HG03097 (cell line): ENCODE data around the gene S100A2.
"Not testable (repeated sequence)": the region's sequence is repeated elsewhere in the genome, so short reads cannot be mapped to it uniquely, and the experiment has no call there.

Source experiments
- ATAC-seq: cut with Tn5 transposase; IDR thresholded peaks from one replicate; pipeline ENCODE4 v1.9.1; 2021; ENCODE audit not compliant: unreplicated experiment, low FRiP score

S100A2 gene

DNA sequence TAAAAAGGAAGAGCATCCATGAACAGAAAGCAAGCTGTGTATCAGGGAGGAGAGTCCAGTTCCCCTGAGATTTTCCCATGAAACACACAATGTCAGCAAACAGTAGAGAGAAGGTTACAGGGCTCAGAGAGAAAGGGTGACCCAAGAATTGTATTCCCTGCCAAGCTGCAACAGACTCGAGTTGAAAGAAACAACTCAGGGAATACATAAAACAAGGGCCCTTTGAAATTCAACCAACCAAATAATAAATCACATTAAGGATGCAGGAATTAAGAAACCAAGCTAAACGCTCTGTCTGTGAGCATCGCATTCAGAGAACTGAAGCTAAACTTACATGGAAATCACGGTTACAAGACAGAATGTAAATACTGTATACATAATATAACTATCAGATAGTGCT is 27.1 kb upstream of the S100A2 start:
- no peak for ATAC-seq

DNA sequence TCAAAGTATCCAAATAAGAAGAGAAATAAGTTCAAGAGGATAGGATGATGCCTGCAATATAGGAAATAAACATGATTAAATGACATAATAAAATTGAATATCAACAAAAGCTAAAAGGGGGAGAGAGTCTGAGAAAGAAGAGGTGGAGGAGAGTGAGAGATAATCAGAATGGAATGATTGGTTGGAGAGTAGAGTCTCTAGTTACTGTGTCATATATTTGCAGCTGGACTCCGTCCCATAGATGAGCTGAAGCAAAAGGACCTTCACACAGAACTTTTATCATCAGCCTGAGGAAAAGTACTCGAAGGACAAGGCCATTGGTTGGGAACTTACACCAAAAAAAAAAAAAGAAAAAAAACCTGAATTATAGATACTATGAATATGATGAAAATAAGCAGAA is 22.8 kb upstream of the S100A2 start:
- no peak for ATAC-seq

DNA sequence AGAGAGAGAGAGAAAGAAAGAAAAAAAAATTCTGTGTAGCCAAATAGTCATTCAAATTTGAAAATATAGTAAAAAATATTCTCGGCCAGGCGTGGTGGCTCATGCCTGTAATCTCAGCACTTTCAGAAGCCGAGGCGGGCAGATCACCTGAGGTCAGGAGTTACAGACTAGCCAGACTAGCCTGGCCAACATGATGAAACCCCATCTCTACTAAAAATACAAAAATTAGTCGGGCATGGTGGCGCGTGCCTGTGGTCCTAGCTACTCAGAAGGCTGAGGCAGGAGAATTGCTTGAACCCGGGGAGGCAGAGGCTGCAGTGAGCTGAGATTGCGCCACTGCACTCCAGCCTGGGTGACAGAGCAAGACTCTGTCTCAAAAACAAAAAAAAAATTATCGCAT is 22.4 kb upstream of the S100A2 start:
- ATAC-seq, result not testable (repeated sequence)

DNA sequence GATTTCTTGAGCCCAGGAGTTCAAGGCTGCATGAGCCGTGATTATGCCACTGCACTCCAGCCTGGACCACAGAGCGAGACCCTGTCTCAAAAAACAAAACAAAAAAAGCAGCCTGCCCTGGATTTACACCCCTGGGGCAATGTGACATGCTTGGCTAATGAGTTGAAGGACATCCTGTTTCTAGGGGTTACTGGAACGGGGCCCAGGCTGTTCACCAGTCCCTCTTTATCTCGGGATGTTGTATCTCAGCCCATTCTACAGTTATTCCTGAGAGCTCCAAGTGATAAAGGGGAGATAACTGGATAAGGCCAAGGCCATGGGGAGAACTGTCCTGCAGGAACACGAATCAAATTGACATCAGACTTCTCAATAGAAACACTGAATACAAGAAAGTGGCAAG is 21.7 kb upstream of the S100A2 start:
- no peak for ATAC-seq

DNA sequence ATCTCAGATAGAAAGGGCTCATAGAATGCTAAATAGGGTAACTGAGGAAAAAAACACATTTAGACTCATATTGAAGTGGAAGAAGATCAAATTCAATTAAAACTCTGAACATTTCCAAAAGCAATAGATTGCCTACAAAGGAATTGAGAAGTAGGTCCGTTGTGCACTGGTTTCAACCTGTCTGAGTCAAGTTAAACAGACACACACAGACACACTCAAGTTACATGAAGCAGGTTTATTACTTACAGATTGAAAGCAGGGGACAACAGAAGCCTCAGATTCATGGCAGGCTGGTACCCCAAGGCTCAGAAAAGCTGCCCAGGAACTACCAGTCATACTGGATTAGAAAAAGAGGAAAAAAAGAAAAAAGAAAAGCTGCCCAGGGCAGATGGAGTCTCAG is 20.7 kb upstream of the S100A2 start:
- no peak for ATAC-seq

DNA sequence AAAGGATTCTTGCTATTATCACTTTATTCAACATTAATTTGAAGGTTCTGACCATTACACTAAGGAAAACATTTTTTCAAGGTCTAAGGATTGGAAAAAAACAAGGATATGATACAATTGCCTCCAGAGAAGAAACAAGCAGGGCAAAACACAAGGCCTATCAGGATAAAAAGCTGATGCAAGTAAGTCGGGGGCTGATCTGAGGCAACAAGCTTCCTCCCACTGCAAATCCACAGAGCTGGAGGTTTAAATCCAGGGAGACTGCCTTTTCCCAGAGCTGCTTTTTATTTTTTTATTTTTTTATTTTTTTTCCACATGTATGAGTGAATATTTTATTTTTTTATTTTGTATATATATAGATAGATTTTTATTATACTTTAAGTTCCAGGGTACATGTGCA is 19.4 kb upstream of the S100A2 start:
- no peak for ATAC-seq

DNA sequence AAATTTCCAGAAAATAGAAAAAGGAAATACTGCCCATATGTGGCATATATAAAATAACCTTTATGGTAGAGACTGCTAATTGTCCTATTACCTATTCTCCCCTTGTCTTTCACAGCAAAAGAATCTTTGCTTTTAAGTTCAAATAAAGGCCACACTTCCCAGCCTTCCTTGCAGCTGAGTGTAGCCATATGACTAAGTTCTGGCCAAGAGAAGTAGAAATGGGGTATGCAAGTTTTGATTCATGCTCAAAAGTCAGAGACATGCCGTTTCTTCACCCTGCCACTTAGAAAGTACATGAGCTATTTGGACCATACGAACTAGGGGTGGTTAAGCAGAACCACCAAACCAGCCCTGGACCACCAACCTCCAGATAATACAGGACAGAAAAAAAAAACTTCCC is 18.3 kb upstream of the S100A2 start:
- ATAC-seq, result no peak

DNA sequence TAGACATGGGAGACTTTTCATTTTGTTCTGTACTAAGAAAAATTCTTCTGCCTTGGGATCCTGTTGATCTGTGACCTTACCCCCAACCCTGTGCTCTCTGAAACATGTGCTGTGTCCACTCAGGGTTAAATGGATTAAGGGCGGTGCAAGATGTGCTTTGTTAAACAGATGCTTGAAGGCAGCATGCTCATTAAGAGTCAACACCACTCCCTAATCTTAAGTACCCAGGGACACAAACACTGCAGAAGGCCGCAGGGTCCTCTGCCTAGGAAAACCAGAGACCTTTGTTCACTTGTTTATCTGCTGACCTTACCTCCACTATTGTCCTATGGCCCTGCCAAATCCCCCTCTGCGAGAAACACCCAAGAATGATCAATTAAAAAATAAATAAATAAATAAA is 17.9 kb upstream of the S100A2 start:
- not testable (repeated sequence) for ATAC-seq

DNA sequence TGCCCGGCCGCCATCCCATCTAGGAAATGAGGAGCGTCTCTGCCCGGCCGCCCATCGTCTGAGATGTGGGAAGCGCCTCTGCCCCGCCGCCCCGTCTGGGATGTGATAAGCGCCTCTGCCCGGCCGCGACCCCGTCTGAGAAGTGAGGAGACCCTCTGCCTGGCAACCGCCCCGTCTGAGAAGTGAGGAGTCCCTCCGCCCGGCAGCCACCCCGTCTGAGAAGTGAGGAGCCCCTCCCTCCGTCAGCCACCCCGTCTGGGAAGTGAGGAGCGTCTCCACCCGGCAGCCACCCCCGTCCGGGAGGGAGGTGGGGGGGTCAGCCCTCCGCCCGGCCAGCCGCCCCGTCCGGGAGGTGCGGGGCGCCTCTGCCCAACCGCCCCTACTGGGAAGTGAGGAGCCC is 17.2 kb upstream of the S100A2 start:
- not testable (repeated sequence) for ATAC-seq

DNA sequence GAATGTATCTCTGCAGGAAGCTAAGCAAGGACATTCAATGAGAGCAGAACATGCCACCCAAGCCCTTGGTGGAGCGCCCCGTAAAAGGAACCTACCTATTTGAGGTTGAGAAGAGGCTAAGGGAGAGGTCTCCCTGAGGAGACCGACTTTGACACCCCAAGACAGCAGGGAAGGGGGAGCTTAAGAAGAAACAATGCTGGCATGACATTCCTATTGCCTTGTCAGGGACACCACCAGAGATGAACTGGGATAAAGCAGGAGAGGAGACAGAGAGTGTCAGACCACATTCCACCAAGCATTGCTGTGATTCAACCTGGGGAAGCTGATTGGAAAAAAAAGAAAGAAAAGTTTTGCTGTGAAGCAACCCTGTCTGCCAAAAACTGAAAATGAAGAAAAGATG is 13.3 kb upstream of the S100A2 start:
- ATAC-seq, result no peak

DNA sequence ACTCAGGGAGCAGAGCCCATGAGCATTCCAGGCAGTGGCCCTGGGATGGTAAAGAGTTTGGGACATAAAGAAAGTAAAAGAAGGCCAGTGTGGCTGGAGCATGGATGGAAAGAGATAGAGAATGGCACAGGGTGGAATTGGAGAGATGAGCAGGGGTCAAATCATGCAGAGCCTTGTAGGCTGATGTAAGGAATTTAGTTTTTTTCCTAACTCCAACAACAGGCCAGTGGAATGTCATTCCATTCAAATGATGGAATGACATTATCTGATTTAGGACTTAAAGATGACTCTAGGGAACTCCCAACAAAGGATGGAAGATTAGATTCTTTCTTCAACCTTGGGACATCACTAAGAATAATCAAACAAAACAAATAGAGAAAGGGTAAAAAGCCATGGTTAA is 12.8 kb upstream of the S100A2 start:
- no peak for ATAC-seq

DNA sequence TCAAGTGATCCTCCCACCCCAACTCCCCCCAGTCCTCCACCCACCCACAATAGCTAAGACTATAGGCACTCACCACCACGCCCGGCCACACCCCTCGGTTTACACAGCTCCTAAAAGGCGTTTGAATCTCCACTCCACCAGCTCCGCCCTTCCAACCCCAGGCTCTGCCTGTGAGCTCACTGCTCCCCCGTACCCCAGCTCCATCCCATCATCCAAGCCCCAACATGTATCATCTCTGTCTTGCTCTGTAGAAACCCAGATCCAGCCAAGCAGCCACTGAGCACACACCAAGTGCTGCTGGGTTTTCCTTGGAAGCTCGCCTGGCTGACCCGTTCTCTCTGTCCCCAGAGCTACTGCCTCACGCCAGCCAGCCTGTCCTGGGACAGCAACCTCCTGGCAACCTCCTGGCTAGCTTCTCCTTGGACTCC is 12.0 kb upstream of the S100A2 start:
- ATAC-seq, result no peak

DNA sequence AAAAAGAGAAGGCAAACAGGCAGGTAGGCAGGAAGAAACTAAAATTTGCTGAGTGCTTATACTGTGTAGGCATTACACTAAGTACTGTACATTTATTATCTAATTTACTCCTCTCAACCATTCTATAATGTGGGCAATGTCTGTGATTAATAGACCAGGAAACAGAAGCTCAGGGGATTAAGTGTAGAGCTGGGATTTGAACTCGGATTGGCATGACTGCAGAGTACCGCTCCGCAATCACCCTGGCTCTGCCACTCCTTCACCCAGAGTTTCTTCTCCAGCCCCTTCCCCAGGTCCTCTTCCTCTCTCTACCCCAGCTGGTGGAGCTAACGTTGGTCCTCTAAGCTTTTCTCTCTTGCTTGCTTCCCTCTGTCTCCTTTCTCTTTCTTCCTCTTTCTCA is 11.5 kb upstream of the S100A2 start:
- ATAC-seq, result no peak

DNA sequence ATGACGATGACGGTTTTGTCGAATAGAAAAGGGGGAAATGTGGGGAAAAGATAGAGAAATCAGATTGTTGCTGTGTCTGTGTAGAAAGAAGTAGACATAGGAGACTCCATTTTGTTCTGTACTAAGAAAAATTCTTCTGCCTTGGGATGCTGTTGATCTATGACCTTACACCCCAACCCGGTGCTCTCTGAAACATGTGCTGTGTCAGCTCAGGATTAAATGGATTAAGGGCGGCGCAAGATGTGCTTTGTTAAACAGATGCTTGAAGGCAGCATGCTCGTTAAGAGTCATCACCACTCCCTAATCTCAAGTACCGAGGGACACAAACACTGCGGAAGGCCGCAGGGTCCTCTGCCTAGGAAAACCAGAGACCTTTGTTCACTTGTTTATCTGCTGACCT is 9.9 kb upstream of the S100A2 start:
- ATAC-seq, result not testable (repeated sequence)

DNA sequence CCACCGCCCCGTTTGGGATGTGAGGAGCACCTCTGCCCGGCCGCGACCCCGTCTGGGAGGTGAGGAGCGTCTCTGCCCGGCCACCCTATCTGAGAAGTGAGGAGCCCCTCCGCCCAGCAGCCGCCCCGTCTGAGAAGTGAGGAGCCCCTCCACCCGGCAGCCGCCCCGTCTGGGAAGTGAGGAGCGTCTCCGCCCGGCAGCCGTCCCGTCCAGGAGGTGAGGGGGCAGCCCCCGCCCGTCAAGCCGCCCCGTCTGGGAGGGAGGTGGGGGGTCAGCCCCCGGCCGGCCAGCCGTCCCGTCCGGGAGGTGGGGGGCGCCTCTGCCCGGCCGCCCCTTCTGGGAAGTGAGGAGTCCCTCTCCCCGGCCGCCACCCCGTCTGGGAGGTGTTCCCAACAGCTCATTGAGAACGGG is 9.4 kb upstream of the S100A2 start:
- ATAC-seq, result not testable (repeated sequence)

DNA sequence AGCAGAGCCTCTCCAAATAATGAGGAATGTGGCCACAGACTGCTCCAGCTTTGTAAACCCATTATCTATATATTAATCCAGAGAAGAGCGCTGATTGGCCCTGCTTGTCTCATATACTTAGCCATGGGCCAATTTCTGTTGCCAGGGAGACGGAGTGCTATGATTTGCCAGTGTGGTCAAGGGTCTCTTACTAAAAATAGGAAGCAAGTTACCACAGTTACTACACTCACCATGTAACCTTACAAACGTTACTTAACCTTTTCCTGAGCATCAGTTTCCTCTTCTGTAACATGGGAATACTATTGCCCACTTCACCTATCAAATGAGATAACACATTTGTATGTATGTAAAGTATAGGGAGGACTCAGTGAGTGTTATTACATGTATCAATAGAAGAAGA is 7.7 kb upstream of the S100A2 start:
- ATAC-seq, result no peak

DNA sequence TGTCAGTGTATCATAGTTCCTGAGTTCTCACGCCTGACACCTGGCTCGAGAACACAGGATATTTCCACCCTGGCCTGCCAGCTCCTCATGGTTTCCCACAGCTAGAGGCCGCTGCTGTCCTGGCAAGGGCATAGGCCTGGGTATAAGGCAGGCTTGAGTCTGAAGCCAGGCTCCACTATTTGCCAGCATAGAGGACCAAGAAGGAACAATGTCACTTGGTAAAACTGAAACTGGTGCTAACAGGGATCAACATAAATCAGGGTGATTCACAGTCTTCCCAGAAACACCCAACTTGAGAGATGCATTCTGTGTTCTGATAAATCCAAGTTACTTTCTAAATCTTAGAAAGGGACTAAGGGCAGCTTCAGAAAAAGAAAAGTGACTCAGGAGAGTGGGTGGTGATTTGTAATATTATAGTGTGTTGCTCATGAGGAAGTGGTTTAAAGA is 6.9 kb upstream of the S100A2 start:
- no peak for ATAC-seq

DNA sequence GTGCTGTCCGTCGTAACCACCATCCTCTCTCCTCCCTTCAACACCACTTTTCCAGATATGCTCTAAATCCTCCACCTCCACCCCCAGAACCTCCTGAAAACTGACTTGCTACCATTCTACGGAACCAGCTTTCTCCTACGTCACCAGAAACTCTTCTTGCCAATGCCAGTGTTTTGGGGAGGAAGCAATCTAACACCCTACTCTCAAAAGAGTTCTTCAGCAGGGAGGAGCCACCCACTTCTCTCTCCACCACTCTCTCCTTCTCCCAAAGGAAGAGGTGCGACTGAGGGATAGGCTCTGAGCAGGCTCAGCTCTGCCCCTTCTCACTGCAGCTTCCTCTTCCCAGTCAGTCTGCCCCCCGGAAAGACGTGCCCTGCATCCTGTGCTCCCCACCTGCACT is 6.1 kb upstream of the S100A2 start:
- ATAC-seq, result no peak

DNA sequence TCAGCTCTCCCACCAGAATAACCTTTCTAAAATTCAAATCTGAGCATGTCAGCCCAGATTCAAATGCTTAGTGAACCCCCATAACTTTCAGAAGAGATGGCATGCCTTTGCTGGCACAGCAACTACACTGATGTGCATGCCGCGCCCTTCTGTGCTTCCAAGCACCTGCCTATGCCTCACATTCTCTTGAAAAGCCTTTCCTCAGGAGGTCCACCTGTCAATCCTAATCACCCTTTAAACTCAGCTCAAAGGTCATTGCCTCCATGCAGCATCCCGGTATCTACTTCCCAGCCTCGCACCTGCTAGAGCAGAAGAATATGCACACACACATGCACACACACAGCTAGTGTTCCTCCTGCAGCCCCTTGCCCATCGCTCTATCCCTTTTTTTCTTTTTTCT is 5.2 kb upstream of the S100A2 start:
- no peak for ATAC-seq

DNA sequence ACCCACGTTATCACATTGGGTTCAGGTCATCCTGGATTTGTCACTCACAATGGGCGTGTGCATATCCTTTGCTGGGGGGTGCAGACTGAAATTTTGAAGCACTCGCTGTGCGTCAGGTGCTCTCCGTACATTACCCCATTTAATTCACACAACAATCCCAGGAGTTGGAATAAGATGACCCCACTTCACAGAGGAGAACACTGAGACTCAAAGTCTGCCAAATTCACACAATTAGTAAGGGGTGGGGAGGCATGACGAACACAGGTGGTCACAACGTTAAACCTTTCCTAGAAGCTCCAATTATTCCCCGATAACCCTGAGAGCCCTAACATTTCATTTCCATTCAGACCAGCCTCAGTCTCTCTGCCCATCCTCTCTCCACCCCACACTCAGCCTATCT is 3.8 kb upstream of the S100A2 start:
- no peak for ATAC-seq

DNA sequence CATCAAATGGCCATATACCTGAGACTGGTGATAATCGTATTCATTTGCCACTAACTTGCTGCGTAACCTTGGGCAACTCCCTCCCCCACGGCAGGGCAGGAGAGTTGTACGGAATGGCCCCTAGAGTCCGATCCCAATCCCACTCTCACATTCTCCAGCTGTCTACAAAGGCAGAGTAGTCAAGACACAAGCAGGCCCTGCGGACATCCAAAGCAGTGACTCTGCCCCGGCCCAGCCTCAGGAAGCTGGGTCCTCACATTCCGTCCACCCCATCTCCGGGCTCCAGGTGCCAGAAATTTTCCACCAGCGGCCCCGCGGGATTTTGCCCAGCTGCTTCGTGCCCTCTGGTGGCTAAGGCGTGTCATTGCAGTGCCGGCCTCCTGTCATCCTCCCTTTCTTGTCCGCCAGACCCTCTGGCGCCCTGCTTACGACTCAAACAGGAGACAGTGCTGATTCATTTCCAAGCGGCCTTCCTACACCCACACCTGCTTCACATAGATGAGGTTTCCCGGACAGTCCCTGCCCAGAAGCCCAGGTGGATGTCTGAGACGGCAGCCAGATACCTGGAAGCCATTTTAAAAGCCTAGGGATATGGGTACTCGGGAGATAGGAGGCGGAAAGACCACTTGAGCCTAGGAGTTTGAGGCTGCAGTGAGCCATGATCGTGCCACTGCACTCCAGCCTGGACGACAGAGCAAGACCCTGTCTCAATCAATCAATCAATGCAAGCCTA is 2.9 kb upstream of the S100A2 start:
- no peak for ATAC-seq

DNA sequence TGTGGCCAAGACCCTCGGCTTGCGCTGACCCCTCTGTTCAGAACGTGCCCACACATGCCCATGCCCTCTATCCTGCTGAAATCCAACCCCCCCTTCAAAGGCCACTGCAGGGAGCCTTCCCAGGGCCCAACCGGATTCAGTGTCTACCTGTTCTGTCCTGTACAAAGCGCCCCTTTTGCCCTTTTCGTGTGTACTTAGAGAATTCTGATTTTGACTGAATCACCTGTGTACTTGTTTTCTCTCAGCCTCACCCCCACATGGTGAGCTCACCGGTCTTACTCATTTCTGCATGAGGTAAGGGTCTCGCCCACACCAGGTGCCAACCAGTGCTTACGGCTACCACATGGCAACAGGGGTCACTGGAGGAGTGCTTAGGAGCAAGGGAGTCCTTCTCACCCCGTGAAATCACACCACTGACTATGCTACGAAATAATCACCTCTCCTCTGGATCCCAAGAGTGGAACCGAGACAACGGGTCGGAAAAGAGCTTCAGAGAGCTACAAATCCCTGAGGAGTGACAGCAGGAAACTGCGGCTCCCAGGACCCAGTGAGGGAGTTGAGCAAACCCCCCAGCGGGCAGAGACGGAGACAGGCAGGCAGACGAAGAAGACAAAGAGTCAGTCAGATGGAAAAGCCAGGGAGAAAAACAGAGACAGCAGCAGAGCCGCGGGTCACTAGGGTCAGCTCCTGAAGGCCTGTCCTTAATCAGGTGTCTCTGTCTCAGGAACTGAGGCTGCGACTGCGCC is 2.1 kb upstream of the S100A2 start:
- ATAC-seq, result no peak
